K562 (cell line): ENCODE measurements around the gene SEC14L2. TPM values are rescaled to one million over a fixed set of nuclear protein-coding genes. Genes with fewer than 3 reads are reported as not detected.

Experiments used
- CBFB ChIP-seq: sonication (generic); formaldehyde crosslinking; IDR thresholded peaks from 2 replicates; pipeline ENCODE4 v1.4.0; 2020; ENCODE audit warnings: mild to moderate bottlenecking, missing genetic modification reagents
- EWSR1 ChIP-seq: fragments of 450-650 bp; IDR thresholded peaks from 2 replicates; pipeline ENCODE4 v1.6.1; 2018; ENCODE audit warnings: borderline replicate concordance, mild to moderate bottlenecking, low read depth, moderate library complexity; ENCODE audit not compliant: partially characterized antibody
- HDGF ChIP-seq: fragments of 450-650 bp; IDR thresholded peaks from 2 replicates; pipeline ENCODE4 v1.6.1; 2016
- MIER1 ChIP-seq: fragments of 450-650 bp; IDR thresholded peaks from 2 replicates; pipeline ENCODE4 v1.6.1; 2016; ENCODE audit warnings: antibody characterized with exemption, mild to moderate bottlenecking, low read depth
- NR4A1 ChIP-seq, 2 experiments: fragments of 250-450 bp in 1 of 2; fragments of 450-650 bp in 1 of 2; sonication (Bioruptor Pico) in 1 of 2; IDR thresholded peaks; 2 replicates each; pipeline versions ENCODE4 v1.4.0 to v1.6.1; 2016 to 2020; ENCODE audit warnings: mild to moderate bottlenecking in 2 of 2, missing compliant biosample characterization in 1 of 2, missing genetic modification characterization in 1 of 2, moderate library complexity in 1 of 2
- RBM25 ChIP-seq: fragments of 200-400 bp; formaldehyde crosslinking; IDR thresholded peaks from 2 replicates; pipeline ENCODE4 v1.6.1; 2018; ENCODE audit warnings: low read length, low read depth, moderate library complexity; ENCODE audit not compliant: severe bottlenecking
- SPI1 ChIP-seq: IDR thresholded peaks from 2 replicates; pipeline ENCODE4 v1.6.1; 2011; ENCODE audit warnings: low read depth, low read length, control low read depth, borderline replicate concordance
- TCF7 ChIP-seq: sonication (generic); IDR thresholded peaks from 2 replicates; pipeline ENCODE4 v1.6.1; 2016; ENCODE audit warnings: antibody characterized with exemption, borderline replicate concordance
- TCF7L2 ChIP-seq: fragments of 150-350 bp; IDR thresholded peaks from 2 replicates; pipeline ENCODE4 v1.6.1; 2016; ENCODE audit warnings: low read depth, mild to moderate bottlenecking, low read length, moderate library complexity
- ZKSCAN3 ChIP-seq: fragments of 250-450 bp; sonication (Bioruptor Pico); IDR thresholded peaks from 2 replicates; pipeline ENCODE4 v1.4.0; 2020
- ZNF316 ChIP-seq: fragments of 450-650 bp; IDR thresholded peaks from 2 replicates; pipeline ENCODE4 v1.6.1; 2016
- ZNF41 ChIP-seq: fragments of 250-450 bp; sonication (Bioruptor Pico); conservative IDR thresholded peaks from 2 replicates; pipeline ENCODE4 v1.4.0; 2020; ENCODE audit warnings: mild to moderate bottlenecking
- polyA plus RNA-seq, 8 experiments: library from polyadenylated mRNA; depleted of rRNA in 4 of 8; stranded (reverse) in 5 of 8; unstranded in 3 of 8; fragments of >200 nt; fragmentation: Nextera tagmentation in 2 of 8; fragmentation: Illumina TruSeq in 1 of 8; extraction: Ambion mirVana in 2 of 8; extraction: Trizol in 1 of 8; gene quantifications; 2 replicates each; pipeline versions ENCODE4 v1.2.1 to v1.2.3, GENCODE V29; 2011 to 2014; ENCODE audit warnings: inconsistent platforms in 1 of 8, missing spikeins in 1 of 8
- total RNA-seq, 7 experiments: library from RNA; depleted of rRNA in 6 of 7; stranded (reverse); fragments of >200 nt in 6 of 7; fragmentation: Illumina TruSeq in 2 of 7; extraction: Trizol in 2 of 7; gene quantifications; 2 replicates each; pipeline versions ENCODE4 v1.2.1 to v1.2.3, GENCODE V29; 2011 to 2021; ENCODE audit warnings: low replicate concordance in 1 of 7
- TF ChIP-seq, protein P1 (sequence below): fragments of 250-450 bp; sonication (Bioruptor Pico); IDR thresholded peaks from 2 replicates; pipeline ENCODE4 v1.8.0; 2022; ENCODE audit warnings: inconsistent platforms, mild to moderate bottlenecking, moderate library complexity, borderline replicate concordance
- TF ChIP-seq, protein P2 (sequence below): fragments of 200-400 bp; formaldehyde crosslinking; IDR thresholded peaks from 2 replicates; pipeline ENCODE4 v1.6.1; 2017; ENCODE audit warnings: mild to moderate bottlenecking, low read depth, low read length, moderate library complexity
- TF ChIP-seq, protein P3 (sequence below): fragments of 450-650 bp; IDR thresholded peaks from 2 replicates; pipeline ENCODE4 v1.6.1; 2016; ENCODE audit warnings: low read depth

SEC14L2 gene
- total and polyA plus RNA-seq, 9 of the 15 experiments (the other 6 are each of a cell fraction or from before 2014, with no cell fraction given) = 0.03 to 0.17 (median 0.10) TPM

DNA sequence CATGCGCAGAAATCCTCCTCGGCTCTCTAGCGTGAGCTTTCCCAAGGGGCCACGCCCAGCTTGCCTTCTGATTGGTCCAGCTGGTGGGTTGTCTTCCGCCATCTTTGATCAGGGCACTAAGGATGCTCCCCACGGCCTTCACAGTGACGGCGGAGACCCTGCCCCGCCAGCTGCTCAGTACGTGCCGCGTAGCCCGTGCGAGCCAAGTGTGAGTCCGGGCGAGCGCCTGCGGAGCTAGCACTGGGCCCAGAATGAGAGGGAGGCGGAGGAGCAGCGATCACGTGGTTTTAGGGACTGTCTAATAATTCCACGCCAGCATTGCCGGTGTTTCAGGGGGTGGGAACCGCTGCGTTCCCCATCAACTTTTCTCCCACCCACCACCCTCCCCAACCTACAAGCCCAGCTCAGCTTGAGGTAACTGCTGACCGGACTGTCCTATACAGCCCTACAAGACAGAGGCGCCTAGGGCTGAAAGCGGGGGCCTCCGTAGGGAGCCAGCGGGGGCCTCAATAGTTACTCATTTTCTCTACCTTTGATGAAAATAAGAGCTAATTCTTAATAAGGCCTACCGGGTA, 27.2 kb downstream of the SEC14L2 start (continued):
- TF ChIP-seq, protein P1, sequence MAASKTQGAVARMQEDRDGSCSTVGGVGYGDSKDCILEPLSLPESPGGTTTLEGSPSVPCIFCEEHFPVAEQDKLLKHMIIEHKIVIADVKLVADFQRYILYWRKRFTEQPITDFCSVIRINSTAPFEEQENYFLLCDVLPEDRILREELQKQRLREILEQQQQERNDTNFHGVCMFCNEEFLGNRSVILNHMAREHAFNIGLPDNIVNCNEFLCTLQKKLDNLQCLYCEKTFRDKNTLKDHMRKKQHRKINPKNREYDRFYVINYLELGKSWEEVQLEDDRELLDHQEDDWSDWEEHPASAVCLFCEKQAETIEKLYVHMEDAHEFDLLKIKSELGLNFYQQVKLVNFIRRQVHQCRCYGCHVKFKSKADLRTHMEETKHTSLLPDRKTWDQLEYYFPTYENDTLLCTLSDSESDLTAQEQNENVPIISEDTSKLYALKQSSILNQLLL (CRISPR knock-in tag) = no peak
- TF ChIP-seq RBM25 (no peak), ZNF41 (no peak), EWSR1 (no peak), TCF7 (no peak), ZKSCAN3 (CRISPR knock-in tag) (no peak), TCF7L2 (no peak), ZNF316 (no peak), HDGF (no peak), CBFB (CRISPR knock-in tag) (no peak), MIER1 (no peak), SPI1 (no peak), NR4A1 (CRISPR knock-in tag; IDR thresholded peaks at IDR 0.05) (no peak), NR4A1 (tag; IDR thresholded peaks at IDR 0.05) (no peak)
- TF ChIP-seq, protein P2, sequence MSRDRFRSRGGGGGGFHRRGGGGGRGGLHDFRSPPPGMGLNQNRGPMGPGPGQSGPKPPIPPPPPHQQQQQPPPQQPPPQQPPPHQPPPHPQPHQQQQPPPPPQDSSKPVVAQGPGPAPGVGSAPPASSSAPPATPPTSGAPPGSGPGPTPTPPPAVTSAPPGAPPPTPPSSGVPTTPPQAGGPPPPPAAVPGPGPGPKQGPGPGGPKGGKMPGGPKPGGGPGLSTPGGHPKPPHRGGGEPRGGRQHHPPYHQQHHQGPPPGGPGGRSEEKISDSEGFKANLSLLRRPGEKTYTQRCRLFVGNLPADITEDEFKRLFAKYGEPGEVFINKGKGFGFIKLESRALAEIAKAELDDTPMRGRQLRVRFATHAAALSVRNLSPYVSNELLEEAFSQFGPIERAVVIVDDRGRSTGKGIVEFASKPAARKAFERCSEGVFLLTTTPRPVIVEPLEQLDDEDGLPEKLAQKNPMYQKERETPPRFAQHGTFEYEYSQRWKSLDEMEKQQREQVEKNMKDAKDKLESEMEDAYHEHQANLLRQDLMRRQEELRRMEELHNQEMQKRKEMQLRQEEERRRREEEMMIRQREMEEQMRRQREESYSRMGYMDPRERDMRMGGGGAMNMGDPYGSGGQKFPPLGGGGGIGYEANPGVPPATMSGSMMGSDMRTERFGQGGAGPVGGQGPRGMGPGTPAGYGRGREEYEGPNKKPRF = no peak
- TF ChIP-seq, protein P3, sequence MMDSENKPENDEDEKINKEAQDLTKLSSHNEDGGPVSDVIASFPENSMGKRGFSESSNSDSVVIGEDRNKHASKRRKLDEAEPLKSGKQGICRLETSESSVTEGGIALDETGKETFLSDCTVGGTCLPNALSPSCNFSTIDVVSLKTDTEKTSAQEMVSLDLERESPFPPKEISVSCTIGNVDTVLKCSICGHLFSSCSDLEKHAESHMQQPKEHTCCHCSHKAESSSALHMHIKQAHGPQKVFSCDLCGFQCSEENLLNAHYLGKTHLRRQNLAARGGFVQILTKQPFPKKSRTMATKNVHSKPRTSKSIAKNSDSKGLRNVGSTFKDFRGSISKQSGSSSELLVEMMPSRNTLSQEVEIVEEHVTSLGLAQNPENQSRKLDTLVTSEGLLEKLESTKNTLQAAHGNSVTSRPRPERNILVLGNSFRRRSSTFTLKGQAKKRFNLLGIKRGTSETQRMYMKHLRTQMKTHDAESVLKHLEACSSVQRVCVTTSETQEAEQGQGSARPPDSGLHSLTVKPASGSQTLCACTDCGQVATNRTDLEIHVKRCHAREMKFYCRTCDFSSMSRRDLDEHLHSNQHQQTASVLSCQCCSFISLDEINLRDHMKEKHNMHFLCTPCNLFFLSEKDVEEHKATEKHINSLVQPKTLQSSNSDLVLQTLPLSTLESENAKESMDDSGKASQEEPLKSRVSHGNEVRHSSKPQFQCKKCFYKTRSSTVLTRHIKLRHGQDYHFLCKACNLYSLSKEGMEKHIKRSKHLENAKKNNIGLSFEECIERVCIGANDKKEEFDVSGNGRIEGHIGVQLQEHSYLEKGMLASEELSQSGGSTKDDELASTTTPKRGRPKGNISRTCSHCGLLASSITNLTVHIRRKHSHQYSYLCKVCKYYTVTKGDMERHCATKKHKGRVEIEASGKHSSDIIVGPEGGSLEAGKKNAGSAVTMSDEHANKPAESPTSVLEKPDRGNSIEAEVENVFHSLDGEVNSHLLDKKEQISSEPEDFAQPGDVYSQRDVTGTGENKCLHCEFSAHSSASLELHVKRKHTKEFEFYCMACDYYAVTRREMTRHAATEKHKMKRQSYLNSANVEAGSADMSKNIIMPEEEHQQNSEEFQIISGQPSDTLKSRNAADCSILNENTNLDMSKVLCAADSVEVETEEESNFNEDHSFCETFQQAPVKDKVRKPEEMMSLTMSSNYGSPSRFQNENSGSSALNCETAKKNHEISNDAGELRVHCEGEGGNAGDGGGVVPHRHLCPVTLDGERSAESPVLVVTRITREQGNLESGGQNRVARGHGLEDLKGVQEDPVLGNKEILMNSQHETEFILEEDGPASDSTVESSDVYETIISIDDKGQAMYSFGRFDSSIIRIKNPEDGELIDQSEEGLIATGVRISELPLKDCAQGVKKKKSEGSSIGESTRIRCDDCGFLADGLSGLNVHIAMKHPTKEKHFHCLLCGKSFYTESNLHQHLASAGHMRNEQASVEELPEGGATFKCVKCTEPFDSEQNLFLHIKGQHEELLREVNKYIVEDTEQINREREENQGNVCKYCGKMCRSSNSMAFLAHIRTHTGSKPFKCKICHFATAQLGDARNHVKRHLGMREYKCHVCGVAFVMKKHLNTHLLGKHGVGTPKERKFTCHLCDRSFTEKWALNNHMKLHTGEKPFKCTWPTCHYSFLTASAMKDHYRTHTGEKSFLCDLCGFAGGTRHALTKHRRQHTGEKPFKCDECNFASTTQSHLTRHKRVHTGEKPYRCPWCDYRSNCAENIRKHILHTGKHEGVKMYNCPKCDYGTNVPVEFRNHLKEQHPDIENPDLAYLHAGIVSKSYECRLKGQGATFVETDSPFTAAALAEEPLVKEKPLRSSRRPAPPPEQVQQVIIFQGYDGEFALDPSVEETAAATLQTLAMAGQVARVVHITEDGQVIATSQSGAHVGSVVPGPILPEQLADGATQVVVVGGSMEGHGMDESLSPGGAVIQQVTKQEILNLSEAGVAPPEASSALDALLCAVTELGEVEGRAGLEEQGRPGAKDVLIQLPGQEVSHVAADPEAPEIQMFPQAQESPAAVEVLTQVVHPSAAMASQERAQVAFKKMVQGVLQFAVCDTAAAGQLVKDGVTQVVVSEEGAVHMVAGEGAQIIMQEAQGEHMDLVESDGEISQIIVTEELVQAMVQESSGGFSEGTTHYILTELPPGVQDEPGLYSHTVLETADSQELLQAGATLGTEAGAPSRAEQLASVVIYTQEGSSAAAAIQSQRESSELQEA = no peak; the same call in 1 of the 2 replicates
